Osteoblast (primary cell): ENCODE data around the gene MUC6. TPM values are rescaled to one million over a fixed set of nuclear protein-coding genes. Genes with fewer than 3 reads are reported as not detected.

Experiments
- DNase-seq: peaks from one replicate; pipeline ENCODE4 v3.0.0; 2011; ENCODE audit warnings: low spot score, mixed read lengths; ENCODE audit not compliant: insufficient read length; ENCODE audit errors: missing footprints
- H2AFZ ChIP-seq: 2 replicates; pipeline ENCODE4 v1.6.0; 2011; ENCODE audit warnings: mild to moderate bottlenecking, low read length
- H3K27ac ChIP-seq: 2 replicates; pipeline ENCODE4 v1.5.1; 2011; ENCODE audit warnings: mild to moderate bottlenecking, low read depth, low read length, moderate library complexity
- H3K27me3 ChIP-seq: 2 replicates; pipeline ENCODE4 v1.6.0; 2012; ENCODE audit warnings: mild to moderate bottlenecking, control low read depth, inconsistent platforms, low read length, moderate library complexity; ENCODE audit not compliant: insufficient read depth
- H3K36me3 ChIP-seq: 2 replicates; pipeline ENCODE4 v1.5.1; 2011; ENCODE audit warnings: mild to moderate bottlenecking, low read length, control low read depth, moderate library complexity; ENCODE audit not compliant: insufficient read depth
- H3K4me1 ChIP-seq: 2 replicates; pipeline ENCODE4 v1.5.1; 2011; ENCODE audit warnings: mild to moderate bottlenecking, low read length, control low read depth, moderate library complexity; ENCODE audit not compliant: insufficient read depth
- H3K4me2 ChIP-seq: 2 replicates; pipeline ENCODE4 v1.6.0; 2011; ENCODE audit warnings: mild to moderate bottlenecking, low read length; ENCODE audit not compliant: insufficient read depth
- H3K4me3 ChIP-seq: fragments of 200-600 bp; sonication (generic); 3 replicates; pipeline ENCODE4 v1.5.1; 2012; ENCODE audit warnings: mild to moderate bottlenecking, low read length, inconsistent platforms; ENCODE audit not compliant: insufficient read depth
- H3K79me2 ChIP-seq: 2 replicates; pipeline ENCODE4 v1.6.0; 2012; ENCODE audit warnings: mild to moderate bottlenecking, low read length, control low read depth, inconsistent platforms; ENCODE audit not compliant: insufficient read depth
- H3K9me3 ChIP-seq: 2 replicates; pipeline ENCODE4 v1.5.1; 2011; ENCODE audit warnings: low read depth, low read length, control low read depth
- H4K20me1 ChIP-seq: 2 replicates; pipeline ENCODE4 v1.6.0; 2012; ENCODE audit warnings: mild to moderate bottlenecking, low read length, control low read depth; ENCODE audit not compliant: insufficient read depth
- CTCF ChIP-seq: IDR thresholded peaks from 2 replicates; pipeline ENCODE4 v1.5.1; 2011; ENCODE audit warnings: mild to moderate bottlenecking, low read depth, low read length, moderate library complexity; ENCODE audit errors: extremely low read depth
- total RNA-seq: library from RNA; depleted of rRNA; stranded (reverse); fragments of >200 nt; gene quantifications from 2 replicates; pipeline ENCODE4 v1.2.3, GENCODE V29; 2012

The MUC6 gene
- total RNA-seq, 1 donor, result not detected

DNA sequence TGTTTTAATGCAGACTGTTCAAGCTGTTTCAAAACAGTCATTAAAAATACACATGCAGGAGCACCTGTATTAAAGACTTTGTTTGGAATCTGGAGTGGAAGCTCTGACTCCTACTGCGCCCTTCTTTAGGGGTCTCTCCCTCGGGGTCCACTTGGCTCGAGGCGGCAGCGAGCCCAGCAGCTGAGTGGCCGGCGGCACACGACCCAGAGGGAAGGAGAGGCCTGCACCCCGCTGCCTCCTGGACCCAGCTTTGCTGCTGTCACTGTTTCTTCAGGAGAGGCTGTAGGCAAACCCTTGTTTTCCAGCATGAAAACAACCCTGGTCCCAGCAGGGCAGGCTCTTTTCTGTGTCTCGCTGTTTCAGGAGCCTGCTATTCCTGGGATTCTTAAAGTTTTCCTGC is 29.2 kb downstream of the MUC6 start:
- H4K20me1 ChIP-seq, result peaks cover 8% of the 10 kb centered on the region
- H3K9me3 ChIP-seq, result no peaks in the 10 kb centered on the region
- no peaks in the 10 kb centered on the region for H3K4me1 ChIP-seq
- H3K27ac ChIP-seq, result no peak overlapping the region
- no peaks in the 10 kb centered on the region for H3K27me3 ChIP-seq
- H3K36me3 ChIP-seq, result peaks cover 41% of the 10 kb centered on the region
- TF ChIP-seq CTCF, result no peak
- H2AFZ ChIP-seq, result no peak overlapping the region
- peaks cover 4% of the 10 kb centered on the region for H3K79me2 ChIP-seq
- no peak for DNase-seq
- no peak overlapping the region for H3K4me3 ChIP-seq
- no peak overlapping the region for H3K4me2 ChIP-seq

DNA sequence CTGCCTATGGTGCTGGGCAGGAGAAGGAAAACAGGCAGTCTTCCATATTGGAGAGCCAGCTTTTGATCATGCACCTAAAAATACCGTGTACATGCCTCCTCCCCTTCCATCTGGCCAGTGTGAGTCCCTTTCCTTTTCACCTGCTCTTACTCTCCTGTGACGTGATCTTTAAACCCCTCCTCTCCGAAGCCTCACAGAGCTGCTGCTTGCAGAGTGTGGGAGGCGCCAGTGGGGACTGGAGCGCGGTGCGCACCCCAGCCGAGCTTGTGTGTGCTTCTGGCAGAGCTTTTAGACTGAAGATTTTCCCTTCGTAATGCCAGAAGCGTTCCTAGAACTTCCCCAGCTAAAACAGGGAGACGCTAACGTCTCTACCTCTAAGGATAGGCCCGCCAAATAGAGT is 29.8 kb downstream of the MUC6 start:
- Histone ChIP-seq H3K9me3 (no peaks in the 10 kb centered on the region), H2AFZ (no peak overlapping the region), H4K20me1 (peaks cover 13% of the 10 kb centered on the region), H3K27ac (no peak overlapping the region), H3K27me3 (no peaks in the 10 kb centered on the region), H3K79me2 (peaks cover 6% of the 10 kb centered on the region), H3K4me2 (no peak overlapping the region), H3K36me3 (peaks cover 41% of the 10 kb centered on the region), H3K4me3 (no peak overlapping the region), H3K4me1 (no peaks in the 10 kb centered on the region)
- DNase-seq, result no peak
- TF ChIP-seq CTCF, result no peak

DNA sequence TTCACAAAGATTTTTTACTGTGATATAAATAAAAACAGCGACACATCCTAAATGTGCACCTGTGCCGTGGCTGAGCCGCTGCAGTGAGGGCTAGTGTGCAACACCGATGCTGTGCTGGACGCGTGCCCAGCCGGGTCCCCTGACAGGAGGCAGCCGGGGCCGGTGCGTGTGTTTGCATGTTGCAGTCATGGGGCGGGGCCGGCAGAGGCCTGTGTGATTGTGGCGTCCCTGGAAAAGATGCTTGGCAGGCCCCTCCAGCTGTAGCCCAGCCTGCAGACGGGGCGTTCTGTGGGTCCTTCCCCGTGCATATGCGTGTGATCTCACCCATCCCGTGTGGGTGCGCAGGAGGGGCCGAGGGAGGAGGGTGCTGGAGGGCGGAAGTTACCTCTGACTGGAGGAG is 30.6 kb downstream of the MUC6 start:
- H3K4me1 ChIP-seq, result no peaks in the 10 kb centered on the region
- H3K4me3 ChIP-seq, result no peak overlapping the region
- H4K20me1 ChIP-seq, result peaks cover 13% of the 10 kb centered on the region
- no peak overlapping the region for H3K27ac ChIP-seq
- peaks cover 38% of the 10 kb centered on the region for H3K36me3 ChIP-seq
- DNase-seq, result no peak
- no peak overlapping the region for H2AFZ ChIP-seq
- no peaks in the 10 kb centered on the region for H3K27me3 ChIP-seq
- TF ChIP-seq CTCF, result no peak
- H3K4me2 ChIP-seq, result no peak overlapping the region
- H3K79me2 ChIP-seq, result peaks cover 8% of the 10 kb centered on the region
- H3K9me3 ChIP-seq, result no peaks in the 10 kb centered on the region

- no peak overlapping the region for H2AFZ ChIP-seq
- H3K4me1 ChIP-seq, result no peaks in the 10 kb centered on the region
- no peak for TF ChIP-seq CTCF
- peaks cover 8% of the 10 kb centered on the region for H3K79me2 ChIP-seq
- no peak overlapping the region for H3K4me3 ChIP-seq
- no peaks in the 10 kb centered on the region for H3K9me3 ChIP-seq
- no peak overlapping the region for H3K27ac ChIP-seq
- H3K36me3 ChIP-seq, result peaks cover 22% of the 10 kb centered on the region
- DNase-seq, result no peak
- H4K20me1 ChIP-seq, result peaks cover 13% of the 10 kb centered on the region
- no peaks in the 10 kb centered on the region for H3K27me3 ChIP-seq
- no peak overlapping the region for H3K4me2 ChIP-seq
Measured at GRCh38 chr11:1003159-1003558, 33.4 kb downstream of the MUC6 start.
